Breast epithelium (tissue), 3 donors: ENCODE results near the gene ZC3H11A.

Experiments
- POLR2A ChIP-seq: fragments of 450-650 bp; IDR thresholded peaks from one replicate; pipeline ENCODE4 v1.6.1; 2016; ENCODE audit warnings: antibody characterized with exemption, mild to moderate bottlenecking, moderate library complexity
- POLR2AphosphoS5 ChIP-seq, 3 donors: sonication (generic); formaldehyde crosslinking; IDR thresholded peaks; one replicate each; pipeline ENCODE4 v1.6.1; 2017; ENCODE audit warnings: antibody characterized with exemption in 3 of 3
- TF ChIP-seq, protein P1 (sequence below), 3 donors: fragments of 450-650 bp; IDR thresholded peaks; one replicate each; pipeline ENCODE4 v1.5.1; 2016 to 2017; ENCODE audit warnings: antibody characterized with exemption in 3 of 3, mild to moderate bottlenecking in 3 of 3, moderate library complexity in 3 of 3

DNA sequence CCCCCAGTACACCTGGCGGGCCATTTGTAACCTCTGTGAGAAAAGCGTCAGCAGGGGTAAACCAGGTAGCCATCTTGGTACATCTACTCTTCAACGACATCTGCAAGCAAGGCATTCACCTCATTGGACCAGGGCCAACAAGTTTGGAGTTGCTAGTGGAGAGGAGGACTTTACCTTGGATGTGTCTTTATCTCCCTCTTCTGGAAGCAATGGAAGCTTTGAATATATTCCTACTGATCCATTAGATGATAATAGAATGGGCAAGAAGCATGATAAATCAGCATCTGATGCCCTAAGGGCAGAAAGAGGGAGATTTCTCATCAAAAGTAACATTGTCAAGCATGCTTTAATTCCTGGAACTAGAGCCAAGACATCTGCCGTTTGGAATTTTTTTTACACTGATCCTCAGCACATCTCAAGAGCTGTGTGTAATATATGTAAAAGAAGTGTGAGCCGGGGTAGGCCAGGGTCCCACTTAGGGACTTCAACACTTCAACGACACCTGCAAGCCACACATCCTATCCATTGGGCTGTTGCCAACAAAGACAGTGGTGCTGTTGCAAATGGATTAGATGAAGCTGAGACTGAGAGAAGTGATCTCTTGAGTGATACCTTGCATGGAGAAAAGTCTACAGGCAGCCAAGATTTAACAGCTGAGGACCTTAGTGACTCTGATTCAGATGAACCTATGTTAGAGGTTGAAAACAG, 2.7 kb downstream of the ZC3H11A start:
- TF ChIP-seq, protein P1, sequence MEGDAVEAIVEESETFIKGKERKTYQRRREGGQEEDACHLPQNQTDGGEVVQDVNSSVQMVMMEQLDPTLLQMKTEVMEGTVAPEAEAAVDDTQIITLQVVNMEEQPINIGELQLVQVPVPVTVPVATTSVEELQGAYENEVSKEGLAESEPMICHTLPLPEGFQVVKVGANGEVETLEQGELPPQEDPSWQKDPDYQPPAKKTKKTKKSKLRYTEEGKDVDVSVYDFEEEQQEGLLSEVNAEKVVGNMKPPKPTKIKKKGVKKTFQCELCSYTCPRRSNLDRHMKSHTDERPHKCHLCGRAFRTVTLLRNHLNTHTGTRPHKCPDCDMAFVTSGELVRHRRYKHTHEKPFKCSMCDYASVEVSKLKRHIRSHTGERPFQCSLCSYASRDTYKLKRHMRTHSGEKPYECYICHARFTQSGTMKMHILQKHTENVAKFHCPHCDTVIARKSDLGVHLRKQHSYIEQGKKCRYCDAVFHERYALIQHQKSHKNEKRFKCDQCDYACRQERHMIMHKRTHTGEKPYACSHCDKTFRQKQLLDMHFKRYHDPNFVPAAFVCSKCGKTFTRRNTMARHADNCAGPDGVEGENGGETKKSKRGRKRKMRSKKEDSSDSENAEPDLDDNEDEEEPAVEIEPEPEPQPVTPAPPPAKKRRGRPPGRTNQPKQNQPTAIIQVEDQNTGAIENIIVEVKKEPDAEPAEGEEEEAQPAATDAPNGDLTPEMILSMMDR (IDR thresholded peaks at IDR 0.05) = peak in 1 of 3 donors; percentile 12
- TF ChIP-seq POLR2A = no peak
- no peak for TF ChIP-seq POLR2AphosphoS5 (IDR thresholded peaks at IDR 0.05)
